ENCODE measurements around the gene ZEB2.

The ZEB2 gene

GRCh38 chr2:144468823-144469595, 50.9 kb downstream of the ZEB2 start:
- no peak for DNase-seq

GRCh38 chr2:144467502-144468137, 52.3 kb downstream of the ZEB2 start:
- no peak for DNase-seq

GRCh38 chr2:144466637-144467036, 53.3 kb downstream of the ZEB2 start:
- peak; percentile 80 for DNase-seq

- DNase-seq: no peak
Measured at GRCh38 chr2:144465749-144466148, 54.2 kb downstream of the ZEB2 start.

GRCh38 chr2:144464730-144465129, 55.2 kb downstream of the ZEB2 start:
- no peak for DNase-seq

- no peak for DNase-seq
Measured at GRCh38 chr2:144463266-144463665, 56.7 kb downstream of the ZEB2 start.

- DNase-seq: no peak
Measured at GRCh38 chr2:144462266-144462665, 57.7 kb downstream of the ZEB2 start.

- peak; percentile 84 for DNase-seq
Measured at GRCh38 chr2:144461308-144461766, 58.6 kb downstream of the ZEB2 start.

- no peak for DNase-seq
Measured at GRCh38 chr2:144460727-144461307, 59.1 kb downstream of the ZEB2 start.

GRCh38 chr2:144459937-144460336, 60.0 kb downstream of the ZEB2 start:
- DNase-seq: no peak

GRCh38 chr2:144459286-144459685, 60.6 kb downstream of the ZEB2 start:
- DNase-seq: no peak

GRCh38 chr2:144458541-144458940, 61.4 kb downstream of the ZEB2 start:
- DNase-seq: no peak

GRCh38 chr2:144456680-144457079, 63.2 kb downstream of the ZEB2 start:
- no peak for DNase-seq

GRCh38 chr2:144455987-144456386, 63.9 kb downstream of the ZEB2 start:
- no peak for DNase-seq

- DNase-seq: no peak
Measured at GRCh38 chr2:144454466-144455287, 65.2 kb downstream of the ZEB2 start.

GRCh38 chr2:144453486-144454158, 66.3 kb downstream of the ZEB2 start:
- no peak for DNase-seq

GRCh38 chr2:144452989-144453336, 67.0 kb downstream of the ZEB2 start:
- DNase-seq: no peak

GRCh38 chr2:144452169-144452988, 67.5 kb downstream of the ZEB2 start:
- DNase-seq: no peak

GRCh38 chr2:144451443-144451842, 68.5 kb downstream of the ZEB2 start:
- DNase-seq: no peak

- DNase-seq: no peak
Measured at GRCh38 chr2:144449028-144449406, 70.9 kb downstream of the ZEB2 start.

- no peak for DNase-seq
Measured at GRCh38 chr2:144448389-144449027, 71.4 kb downstream of the ZEB2 start.
